GM21723 (cell line): ENCODE data around the gene TNFRSF18.

ENCODE experiments used
- ATAC-seq: cut with Tn5 transposase; IDR thresholded peaks from one replicate; pipeline ENCODE4 v1.9.1; 2021; ENCODE audit warnings: mild to moderate bottlenecking, moderate library complexity; ENCODE audit not compliant: unreplicated experiment

Gene TNFRSF18

DNA sequence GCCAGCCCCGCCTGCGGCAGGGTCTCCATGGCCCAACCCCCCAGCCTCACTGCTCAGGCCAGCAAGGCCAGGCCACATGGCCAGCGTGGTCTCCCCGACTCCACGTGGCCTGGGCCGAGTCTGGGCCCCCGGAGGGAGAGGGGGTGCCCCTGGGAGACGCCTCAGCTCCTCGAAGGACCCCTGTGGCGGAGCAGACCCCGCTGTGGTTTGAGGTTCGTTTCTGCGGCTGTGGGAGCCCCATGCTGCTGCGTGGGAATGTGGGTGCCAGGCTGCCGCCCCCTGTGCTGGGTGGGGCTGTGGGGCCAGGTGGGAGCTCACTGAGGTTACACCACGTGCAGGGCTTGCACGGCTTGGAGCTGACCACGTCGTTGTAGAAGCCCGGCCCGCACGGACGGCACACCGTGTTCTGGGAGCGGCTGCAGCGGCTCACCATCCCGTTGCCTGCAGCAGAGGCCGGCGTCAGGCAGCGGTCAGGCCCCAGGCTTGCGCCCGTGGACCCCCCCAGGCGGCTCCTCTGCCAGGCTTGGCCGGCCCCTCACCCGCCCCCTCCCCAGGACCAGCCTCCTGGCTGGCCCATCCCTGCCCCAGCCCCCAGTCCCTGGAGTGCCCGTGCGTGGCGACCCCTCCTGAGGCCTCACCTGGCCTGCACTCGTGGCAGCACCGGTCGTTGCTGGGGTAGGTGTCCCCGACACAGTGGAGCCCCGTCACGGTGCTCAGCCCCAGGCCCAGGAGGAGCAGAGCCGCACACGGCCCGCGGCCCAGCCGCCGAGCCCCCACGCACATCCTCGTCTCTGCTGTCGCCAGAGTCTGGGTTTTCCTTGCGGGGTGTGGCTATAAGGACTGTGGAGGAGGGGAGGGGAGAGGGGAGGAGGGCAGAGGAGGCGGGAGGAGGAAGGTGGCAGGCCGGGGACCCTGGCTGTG, 7.2 kb upstream of the TNFRSF18 start, which contains the start of gene TNFRSF4:
TSS of gene TNFRSF4 (minus strand) at position 809 of the 921 bp plus-strand sequence. CDS start at position 783, 26 bp downstream.
- no peak for ATAC-seq

DNA sequence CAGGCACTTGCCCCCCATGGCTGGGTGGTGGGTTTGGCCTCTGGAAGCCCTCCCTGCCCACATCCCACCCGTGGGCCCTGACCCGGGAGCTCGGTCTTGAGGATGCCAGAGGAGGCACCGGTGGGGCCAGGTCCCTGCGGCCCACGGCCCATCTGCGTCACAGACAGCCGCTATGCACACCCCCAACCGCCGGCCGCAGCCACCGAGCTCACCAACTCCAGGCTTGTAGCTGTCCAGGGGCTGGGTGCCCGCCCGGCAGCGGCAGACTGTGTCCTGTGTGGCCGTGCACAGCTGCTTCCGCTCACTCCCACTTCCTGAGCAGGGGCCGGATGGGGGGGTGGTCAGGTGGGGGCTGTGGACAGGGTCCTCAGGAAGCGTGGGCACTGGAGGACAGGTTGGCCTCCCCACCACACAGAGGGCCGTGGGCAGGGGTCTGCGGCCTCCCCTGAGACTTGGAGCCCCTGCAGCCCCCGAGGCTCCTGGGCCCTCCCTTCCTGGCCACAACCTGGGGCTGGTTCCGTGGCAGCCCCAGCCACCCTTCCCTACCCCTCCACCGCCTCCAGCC, 6.5 kb upstream of the TNFRSF18 start:
- ATAC-seq, result no peak

DNA sequence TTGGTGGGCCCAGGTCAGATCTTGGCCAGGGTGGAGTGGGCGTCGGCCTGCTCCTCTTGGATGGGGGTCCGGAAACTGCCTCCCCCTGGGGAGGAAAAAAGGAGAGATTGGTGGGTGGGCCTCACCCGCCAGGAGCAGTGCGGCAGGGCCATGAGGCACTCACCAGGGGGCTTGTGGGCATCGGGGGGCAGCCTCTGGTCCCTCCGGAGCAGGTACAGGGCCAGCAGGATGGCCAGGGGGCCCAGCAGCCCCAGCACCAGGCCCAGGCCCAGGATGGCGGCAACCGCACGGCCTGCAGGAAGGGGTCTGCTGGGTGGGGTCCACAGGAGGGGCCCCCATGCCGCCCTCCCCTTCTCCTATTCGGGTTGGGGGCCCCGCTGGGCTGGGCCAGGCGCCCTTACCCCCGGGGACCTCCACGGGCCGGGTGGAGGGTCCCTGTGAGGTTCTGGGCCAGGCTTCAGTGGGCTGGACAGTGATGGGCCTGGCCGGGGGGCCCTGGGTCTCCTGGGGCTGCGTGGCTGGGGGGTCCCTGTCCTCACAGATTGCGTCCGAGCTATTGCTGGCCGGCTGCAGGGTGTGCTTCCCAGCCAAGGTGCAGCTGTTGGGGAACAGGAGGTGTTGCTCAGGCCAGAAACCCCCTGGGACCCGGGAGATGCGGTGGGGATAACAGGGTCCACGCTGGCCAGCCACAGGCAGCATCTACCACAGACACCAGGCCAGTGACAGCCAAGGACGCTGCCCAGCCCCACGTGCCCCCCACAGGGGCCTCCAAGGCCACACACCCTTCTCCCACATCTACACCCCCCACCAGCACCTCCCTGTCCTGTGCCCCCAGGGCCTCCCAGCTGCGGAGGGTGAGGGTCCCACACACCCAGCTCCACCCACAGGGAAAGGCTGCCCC, 5.4 kb upstream of the TNFRSF18 start:
- no peak for ATAC-seq

DNA sequence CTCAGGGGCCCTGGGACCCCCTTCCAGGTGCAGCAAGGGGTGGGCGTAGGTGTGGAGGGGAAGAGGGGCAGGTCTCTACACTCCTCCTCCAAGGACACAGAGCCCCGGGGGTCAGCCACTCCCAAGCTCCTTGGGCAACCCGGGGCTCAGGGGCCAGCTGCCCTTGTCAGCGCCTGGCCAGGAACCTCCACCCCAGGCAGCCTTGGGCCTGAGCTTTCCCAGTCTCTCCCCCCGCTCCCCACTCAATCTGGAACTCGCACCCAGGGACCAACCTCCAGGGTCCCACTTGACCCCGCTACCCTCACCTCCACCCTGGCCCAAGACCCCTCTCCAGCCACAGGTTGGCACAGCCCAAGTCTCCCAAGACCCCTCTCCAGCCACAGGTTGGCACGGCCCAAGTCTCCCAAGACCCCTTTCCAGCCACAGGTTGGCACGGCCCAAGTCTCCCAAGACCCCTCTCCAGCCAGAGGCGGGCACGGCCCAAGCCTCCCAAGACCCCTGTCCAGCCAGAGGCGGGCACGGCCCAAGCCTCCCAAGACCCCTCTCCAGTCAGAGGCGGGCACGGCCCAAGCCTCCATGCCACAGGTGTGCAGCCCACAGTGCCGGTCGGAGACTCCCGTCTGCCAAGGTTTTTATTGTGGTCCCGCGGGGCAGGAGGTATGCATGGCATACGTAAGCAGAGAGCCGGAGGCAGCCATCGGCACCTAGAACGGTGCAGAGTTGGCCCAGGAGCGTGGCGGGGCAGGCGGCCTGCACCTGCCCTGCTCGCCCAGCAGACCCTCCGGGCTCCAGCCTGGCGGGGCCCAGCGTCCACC, 4.5 kb upstream of the TNFRSF18 start:
- no peak for ATAC-seq

DNA sequence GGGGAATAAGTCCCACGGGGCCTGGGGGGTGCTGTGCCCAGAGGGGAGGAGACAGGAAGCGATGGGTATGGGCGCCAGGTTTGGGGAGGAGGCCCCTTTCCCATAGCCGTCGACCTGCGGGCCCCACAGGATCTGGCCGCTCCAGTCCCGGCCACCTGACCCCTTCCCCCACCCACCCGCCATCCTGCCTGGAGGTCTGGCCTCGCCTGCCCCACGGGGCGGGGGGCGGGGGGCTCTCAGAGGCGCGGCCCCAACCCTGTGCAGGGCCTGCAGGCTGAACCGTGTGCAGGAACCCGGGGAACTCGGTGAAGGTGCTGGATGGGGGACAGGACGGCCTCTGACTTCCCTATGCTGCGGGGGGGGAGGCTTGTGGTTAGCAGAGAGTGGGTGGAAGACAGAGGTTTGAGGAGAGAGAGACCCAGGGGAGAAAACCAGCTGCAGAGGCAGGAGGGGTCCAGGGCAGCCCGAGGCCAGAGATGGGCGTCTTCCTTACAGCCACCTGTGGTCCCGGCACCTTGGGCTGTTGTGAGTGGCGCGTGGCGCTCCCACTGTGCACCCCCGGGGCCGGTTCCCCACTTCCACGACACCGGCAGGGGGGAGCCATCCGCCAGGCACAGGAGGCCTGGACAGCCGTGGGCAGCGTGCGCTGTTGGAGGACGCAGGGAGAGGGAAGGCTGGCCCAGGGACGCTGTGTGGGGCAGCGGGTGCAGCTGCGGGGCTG, 2.5 kb upstream of the TNFRSF18 start:
- no peak for ATAC-seq

DNA sequence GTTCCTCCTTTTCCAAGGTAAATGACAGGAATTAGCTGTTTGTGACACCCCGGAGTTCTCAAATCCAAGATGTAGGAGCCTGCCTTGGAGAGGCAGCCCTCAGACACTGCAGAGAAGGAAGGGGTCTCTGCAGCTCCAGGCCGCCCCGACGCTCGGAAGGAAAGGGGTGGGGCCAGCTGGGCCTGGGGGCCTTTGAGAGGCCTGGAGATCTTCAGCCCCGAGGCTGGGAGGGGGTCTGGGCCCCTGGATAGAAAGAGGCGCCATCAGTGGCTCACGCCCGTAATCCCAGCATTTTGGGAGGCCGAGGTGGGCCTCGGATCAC, 1.1 kb upstream of the TNFRSF18 start:
- ATAC-seq, result no peak

DNA sequence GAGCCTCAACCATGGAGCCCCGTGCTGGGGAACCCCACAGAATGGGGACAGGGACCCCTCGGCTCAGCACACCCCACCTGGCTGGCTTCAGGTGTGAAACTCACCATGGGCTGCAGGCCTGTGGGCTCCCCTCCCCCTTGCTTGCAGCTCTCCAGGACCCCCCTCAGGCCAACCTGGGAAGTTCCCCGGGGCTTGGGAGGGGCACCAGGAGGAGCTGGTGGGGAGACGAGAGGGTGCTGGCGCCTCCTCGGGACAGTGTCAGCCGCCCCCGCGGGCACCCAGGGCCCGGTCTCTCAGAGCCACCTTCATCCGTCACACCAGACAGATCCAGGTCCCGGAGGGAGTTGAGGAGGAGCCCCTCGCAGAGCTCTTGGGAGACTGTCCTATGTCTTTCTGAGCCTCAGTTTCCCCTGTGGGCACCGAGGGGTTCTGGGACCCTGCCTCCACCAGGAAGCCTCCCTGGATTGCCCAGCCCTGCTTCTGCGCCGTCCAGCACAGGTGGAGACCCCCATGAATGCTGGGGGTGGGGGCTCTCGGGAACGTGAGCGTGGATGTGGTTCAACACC, 657 bp upstream of the TNFRSF18 start:
- no peak for ATAC-seq

DNA sequence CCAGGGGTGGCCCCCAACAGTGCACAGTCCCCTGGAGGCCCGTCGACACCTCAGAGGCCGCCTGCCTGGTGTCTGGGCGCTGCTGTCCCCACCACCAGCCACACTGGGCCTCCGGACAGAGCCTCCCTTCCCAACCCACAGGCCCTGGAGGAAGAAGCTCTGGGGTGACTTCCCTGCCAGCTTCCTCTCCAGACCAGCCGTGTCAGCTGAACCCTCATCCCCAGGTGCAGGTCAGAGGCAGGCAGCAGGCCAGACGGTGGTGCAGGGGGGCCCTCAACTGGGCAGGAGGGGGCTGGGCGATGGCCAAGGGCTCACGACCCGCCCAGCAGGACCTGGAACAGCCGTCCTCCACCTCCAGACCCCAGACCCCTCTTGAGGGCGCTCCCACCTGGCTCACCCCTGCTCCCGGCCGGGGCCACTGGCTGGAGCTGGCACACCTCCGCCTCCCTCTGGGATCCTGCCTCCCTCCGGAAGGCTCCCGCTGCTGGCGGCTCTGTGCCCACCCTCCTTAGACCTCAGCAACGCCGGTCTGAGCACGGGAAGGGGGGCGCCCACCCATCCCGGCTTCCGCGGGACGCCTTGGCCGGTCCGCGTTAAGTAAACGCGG, 520 bp downstream of the TNFRSF18 start:
- no peak for ATAC-seq

DNA sequence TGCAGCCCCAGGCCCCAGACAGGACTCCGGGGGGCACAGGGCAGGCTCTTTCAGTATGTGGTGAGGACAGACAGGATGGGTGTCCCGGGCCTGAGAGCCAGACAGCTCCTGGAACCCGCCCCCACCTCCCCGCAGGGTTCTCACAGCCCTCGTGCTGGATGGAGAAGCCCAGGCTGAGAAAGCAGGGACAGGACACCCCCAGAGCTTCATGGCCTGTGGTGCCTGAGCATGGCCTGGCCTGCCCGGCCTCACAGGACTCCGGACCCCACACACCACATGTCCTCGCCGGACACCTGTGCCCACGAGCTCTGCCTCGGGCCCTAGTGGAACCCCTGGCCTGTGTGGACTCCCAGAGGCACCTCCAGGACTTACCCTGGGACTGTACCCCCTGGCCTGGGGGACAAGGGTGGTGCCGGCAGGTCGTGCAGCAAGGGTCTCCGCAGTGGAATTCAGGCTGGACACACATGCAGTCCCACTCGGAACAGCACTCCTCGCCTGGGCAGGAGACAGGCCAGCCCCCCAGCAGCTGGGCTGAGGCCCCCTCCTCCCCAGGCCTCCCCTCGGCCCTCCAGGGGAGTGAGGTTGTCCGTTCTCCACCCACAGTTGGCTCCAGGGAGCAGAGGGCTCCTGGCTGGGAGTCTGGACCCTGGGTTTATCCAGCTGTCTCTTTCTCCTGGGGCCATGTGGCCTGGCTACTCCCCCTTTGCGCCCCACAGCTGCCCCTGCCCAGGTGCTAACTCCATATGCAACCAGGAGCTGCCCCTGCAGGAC, 1.2 kb downstream of the TNFRSF18 start:
- ATAC-seq, result no peak

DNA sequence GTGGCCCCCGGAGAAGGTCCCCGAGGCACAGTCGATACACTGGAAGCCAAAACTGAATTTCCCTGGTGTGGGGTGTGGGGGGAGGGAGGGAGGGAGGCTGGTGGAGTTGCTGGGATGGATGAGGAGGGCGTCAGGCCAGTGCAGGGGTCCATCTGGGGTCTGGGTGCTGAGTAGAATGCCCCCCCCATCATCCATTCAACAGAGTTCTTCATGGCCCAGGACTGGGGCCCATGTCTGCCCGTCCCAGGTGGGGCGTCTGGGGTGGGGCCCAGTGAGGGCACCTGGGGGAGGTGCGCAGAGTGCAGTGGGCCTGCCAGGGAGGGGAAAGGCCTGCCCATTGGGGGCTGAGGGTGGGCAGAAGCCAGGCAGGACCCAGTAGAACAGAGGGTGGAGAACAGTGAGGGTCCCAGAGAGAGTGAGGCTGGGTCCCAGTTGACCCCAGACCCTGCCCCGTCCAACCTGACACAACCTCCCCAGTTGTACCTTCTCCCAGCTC, 1.9 kb downstream of the TNFRSF18 start:
- ATAC-seq, result no peak

DNA sequence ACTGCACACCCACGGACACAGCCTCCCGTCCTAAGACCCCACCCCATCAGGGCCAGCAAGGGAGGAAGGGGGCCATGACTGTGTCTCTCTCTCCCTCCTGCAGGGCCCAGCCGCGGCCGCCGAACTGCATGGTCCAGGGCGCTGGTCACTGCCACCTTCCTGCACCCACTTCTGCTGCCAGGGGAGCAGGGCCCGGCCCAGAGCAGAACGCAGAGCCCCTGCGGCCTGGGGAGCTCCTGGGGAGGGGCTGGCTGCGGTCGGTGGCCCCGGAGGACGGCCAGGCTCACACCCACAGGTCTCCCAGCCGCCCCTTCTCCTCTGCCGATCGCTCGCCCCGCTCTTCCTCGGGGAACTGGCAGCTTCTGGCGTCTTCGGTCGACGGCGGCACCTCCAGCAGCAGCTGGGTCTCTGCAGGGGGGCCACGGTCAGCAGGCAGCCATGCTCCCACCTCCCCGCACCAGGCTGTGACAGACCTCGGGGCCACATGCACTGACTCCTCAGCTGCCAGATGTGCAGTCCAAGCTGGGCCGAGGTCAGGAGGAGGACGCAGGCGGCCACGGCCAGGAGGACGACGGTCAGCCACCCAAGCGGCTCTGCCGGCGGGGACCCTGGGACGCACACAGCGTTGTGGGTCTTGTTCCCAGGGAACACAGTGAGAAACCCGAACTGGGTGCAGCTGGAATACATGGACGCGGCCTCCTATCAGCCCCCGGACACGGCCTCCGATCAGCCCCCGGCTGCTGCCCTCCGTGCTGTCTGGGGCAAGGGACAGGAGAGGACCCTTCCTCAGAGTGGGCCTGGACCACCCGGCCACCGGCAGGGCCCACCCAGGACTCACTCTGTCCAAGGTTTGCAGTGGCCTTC, 2.6 kb downstream of the TNFRSF18 start:
- no peak for ATAC-seq

DNA sequence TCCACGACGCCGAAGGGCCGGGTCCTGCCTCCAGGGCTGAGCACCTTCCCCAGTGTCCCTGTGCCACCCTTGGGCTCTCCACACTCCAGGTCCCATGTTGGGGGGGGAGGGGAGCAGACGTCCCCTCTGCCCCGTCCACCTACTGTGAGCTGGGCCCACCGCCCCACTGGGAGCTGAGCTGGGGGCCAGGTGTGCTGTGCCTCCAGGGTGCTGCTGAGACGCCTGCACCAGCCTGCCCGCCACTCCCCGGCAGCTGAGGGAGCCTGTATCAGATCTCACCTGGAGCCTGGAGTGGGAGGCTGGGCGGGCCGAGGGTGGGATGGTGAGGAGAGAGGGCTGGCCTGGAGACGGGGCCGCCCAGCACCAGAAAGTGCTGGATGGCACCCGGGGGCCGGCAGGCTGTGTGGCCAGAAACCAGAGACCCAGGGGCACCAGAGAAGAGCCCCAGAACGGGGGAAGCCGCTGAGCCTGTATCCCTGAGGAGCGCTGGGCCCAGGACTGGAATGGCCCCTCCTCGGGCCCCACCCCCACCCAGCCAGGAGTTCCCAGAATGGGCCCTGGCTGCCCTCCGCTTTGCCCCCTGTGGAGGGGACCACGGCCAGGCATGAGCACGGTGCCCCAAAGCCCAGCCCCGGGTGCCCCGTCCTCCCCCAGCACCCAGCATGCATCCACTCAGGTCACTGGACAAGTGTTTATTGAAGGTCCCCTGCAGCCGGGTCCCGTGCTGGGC, 3.4 kb downstream of the TNFRSF18 start:
- no peak for ATAC-seq

DNA sequence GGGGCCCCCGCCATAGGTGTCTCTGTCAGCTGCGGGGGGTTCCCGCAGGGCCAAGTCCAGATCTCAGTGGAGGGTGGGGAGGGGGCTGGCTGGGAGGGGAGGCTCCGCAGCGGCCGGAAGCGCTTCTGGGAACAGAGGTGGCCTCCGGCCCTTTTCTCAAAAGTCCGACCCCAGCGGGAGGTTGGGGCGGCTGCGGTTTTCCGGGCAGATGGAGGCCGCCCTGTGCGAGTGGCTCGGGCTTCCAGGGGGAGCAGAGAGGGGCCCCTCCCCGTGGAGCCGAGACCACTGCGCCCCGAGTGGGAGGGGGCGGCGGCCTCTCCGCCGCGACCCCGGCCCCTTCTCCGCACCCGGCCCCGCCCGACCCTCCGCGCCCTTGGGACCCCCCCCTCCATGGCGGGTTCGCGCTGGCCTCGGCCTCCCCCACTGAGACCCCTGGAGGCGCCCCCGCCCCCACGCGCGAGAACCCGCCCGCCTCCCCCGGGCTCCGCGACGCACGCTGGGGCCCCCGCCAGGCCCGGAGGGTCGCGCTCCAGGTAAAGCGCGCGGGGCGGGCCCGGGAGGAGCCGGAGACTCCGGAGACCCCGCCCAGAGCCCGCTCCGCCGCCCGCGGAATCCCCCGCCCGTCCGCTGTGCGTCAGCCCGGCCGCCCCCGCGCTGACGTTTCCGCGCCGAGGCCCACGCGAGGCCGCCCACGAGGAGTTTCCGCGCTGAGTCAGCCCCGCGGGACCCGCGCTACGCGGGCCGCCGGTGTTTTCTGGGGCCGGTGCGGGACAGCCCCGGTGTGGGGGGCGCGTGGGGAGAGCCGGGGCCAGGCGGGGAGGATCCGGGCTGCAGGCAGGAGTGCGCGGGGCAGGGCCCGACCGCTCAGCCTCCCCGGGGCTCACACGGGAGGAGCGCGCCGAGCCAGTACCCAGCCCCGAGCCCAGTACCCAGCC, 5.2 kb downstream of the TNFRSF18 start:
- no peak for ATAC-seq

DNA sequence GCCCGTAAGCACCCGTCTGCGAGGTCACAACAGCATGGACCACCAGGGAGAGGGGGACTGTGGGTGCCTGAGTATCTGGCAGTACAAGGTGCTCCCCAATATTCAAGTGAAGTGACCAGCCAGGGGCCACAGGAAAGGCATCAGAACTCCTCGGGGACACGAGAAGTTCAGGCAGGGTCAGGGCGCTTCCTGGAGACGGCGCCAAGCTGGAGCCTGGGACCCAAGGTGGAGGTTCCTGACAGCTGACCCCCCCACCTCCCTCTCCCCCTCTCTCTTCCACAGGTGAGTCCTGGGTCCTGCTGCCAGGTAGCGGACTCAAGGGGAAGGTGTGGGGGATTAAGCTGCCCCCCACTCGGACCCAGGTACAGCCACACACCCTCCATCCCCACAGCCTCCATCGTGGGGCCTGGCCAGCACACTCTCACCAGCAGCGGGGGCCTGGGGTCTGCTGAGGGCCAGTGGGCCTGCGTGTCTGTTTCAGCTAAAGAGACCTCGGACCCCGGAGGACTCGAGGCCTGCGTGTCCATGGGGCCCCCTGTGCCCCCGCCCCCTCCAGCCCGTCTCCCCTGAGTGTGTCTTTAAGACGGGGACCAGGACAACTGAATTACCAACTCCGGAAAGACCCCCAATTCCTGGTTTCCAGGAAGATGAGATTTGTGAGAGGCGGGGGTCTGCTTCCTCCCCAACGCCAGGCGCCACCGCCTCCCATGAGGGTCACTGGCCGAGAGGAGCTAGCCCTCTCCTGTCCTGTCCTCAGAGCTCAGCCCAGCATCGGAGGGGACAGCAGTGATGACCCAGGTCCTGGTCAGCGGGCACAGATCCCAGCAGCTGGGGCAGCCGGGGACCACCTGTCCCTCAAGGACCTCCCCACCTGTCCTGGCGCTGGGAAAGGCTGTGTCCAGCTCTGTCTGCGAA, 6.2 kb downstream of the TNFRSF18 start:
- ATAC-seq, result no peak
